NB4 (cell line): ENCODE measurements around the gene LYPD4.

Experiments used
- CTCF ChIP-seq: IDR thresholded peaks from one replicate; pipeline ENCODE4 v1.5.1; 2012; ENCODE audit warnings: low read depth, low read length
- MAX ChIP-seq: IDR thresholded peaks from 2 replicates; pipeline ENCODE4 v1.6.1; 2011; ENCODE audit warnings: low read depth, low read length
- MYC ChIP-seq: IDR thresholded peaks from 2 replicates; pipeline ENCODE4 v1.6.1; 2011; ENCODE audit warnings: low read depth, low read length
- POLR2A ChIP-seq: IDR thresholded peaks from 2 replicates; pipeline ENCODE4 v1.6.1; 2011; ENCODE audit warnings: mild to moderate bottlenecking; ENCODE audit not compliant: insufficient read length; ENCODE audit errors: extremely low read depth

- TF ChIP-seq POLR2A = no peak
- no peak for TF ChIP-seq CTCF
- no peak for TF ChIP-seq MAX
- no peak for TF ChIP-seq MYC
Observed at GRCh38 chr19:41807176-41807575, 37.3 kb downstream of the LYPD4 start.
